ENCODE data around the gene DUS1L.

DNA sequence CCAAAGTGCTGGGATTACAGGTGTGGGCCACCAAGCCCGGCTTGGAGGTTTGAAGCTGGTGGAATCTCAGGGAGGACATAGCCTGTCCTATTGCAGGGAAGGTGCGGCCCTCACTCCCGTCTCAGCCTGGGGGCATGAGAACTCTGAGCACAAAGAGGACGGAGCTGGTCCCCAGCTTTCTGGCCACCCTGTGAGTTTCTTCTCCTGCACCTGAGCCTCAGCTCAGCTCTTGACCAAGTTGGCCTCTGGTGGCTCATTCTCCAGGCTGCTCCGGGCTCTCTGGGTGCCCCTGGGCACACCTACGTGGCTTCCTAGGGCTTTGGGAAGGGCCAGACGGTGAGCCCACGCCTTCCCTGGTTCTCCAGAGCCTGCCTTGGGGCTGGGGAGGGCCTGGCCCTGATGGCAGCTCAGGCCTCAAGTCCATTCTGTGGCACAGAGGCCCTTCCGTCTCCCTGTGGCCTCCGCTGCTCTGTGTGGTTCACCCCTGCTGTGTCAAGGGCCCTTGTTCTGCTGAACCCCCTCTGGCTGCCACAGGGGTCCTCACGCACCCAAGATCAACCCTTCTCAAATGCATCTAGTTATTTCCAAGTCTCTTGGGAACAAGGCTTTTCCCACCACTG lies 39.3 kb upstream of the DUS1L start:
- TF ChIP-seq, protein P1, sequence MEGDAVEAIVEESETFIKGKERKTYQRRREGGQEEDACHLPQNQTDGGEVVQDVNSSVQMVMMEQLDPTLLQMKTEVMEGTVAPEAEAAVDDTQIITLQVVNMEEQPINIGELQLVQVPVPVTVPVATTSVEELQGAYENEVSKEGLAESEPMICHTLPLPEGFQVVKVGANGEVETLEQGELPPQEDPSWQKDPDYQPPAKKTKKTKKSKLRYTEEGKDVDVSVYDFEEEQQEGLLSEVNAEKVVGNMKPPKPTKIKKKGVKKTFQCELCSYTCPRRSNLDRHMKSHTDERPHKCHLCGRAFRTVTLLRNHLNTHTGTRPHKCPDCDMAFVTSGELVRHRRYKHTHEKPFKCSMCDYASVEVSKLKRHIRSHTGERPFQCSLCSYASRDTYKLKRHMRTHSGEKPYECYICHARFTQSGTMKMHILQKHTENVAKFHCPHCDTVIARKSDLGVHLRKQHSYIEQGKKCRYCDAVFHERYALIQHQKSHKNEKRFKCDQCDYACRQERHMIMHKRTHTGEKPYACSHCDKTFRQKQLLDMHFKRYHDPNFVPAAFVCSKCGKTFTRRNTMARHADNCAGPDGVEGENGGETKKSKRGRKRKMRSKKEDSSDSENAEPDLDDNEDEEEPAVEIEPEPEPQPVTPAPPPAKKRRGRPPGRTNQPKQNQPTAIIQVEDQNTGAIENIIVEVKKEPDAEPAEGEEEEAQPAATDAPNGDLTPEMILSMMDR (conservative IDR thresholded peaks at IDR 0.05; ENCODE audit: low read depth in 2 of 2) = no peak
- TF ChIP-seq, protein P2, sequence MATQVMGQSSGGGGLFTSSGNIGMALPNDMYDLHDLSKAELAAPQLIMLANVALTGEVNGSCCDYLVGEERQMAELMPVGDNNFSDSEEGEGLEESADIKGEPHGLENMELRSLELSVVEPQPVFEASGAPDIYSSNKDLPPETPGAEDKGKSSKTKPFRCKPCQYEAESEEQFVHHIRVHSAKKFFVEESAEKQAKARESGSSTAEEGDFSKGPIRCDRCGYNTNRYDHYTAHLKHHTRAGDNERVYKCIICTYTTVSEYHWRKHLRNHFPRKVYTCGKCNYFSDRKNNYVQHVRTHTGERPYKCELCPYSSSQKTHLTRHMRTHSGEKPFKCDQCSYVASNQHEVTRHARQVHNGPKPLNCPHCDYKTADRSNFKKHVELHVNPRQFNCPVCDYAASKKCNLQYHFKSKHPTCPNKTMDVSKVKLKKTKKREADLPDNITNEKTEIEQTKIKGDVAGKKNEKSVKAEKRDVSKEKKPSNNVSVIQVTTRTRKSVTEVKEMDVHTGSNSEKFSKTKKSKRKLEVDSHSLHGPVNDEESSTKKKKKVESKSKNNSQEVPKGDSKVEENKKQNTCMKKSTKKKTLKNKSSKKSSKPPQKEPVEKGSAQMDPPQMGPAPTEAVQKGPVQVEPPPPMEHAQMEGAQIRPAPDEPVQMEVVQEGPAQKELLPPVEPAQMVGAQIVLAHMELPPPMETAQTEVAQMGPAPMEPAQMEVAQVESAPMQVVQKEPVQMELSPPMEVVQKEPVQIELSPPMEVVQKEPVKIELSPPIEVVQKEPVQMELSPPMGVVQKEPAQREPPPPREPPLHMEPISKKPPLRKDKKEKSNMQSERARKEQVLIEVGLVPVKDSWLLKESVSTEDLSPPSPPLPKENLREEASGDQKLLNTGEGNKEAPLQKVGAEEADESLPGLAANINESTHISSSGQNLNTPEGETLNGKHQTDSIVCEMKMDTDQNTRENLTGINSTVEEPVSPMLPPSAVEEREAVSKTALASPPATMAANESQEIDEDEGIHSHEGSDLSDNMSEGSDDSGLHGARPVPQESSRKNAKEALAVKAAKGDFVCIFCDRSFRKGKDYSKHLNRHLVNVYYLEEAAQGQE (IDR thresholded peaks at IDR 0.05; ENCODE audit: unreplicated experiment) = no peak
- no peak for TF ChIP-seq CREB1 (CRISPR knock-in tag; IDR thresholded peaks at IDR 0.05; ENCODE audit: low read depth)
- no peak for TF ChIP-seq POLR2AphosphoS5 (IDR thresholded peaks at IDR 0.05; ENCODE audit: low read depth)
- no peak for TF ChIP-seq NANOG (IDR thresholded peaks at IDR 0.05; ENCODE audit: borderline replicate concordance)

All from GM23338 (cell line).